Measurements from ENCODE around the gene CRYBB1. TPM values are rescaled to one million over a fixed set of nuclear protein-coding genes. Genes with fewer than 3 reads are reported as not detected.
A peak's percentile ranks its signal among the peaks of the same experiment; 100 is the strongest.

CRYBB1 gene
- total and polyA plus RNA-seq, 2 of the 13 experiments (the other 11 are each of a cell fraction or from before 2014, with no cell fraction given) = not detected

GRCh38 chr22:26609287-26609686, 8.5 kb downstream of the CRYBB1 start (continued):
- no peak for TF ChIP-seq DRAP1 (CRISPR knock-in tag; IDR thresholded peaks at IDR 0.05)
- TF ChIP-seq, protein P1, sequence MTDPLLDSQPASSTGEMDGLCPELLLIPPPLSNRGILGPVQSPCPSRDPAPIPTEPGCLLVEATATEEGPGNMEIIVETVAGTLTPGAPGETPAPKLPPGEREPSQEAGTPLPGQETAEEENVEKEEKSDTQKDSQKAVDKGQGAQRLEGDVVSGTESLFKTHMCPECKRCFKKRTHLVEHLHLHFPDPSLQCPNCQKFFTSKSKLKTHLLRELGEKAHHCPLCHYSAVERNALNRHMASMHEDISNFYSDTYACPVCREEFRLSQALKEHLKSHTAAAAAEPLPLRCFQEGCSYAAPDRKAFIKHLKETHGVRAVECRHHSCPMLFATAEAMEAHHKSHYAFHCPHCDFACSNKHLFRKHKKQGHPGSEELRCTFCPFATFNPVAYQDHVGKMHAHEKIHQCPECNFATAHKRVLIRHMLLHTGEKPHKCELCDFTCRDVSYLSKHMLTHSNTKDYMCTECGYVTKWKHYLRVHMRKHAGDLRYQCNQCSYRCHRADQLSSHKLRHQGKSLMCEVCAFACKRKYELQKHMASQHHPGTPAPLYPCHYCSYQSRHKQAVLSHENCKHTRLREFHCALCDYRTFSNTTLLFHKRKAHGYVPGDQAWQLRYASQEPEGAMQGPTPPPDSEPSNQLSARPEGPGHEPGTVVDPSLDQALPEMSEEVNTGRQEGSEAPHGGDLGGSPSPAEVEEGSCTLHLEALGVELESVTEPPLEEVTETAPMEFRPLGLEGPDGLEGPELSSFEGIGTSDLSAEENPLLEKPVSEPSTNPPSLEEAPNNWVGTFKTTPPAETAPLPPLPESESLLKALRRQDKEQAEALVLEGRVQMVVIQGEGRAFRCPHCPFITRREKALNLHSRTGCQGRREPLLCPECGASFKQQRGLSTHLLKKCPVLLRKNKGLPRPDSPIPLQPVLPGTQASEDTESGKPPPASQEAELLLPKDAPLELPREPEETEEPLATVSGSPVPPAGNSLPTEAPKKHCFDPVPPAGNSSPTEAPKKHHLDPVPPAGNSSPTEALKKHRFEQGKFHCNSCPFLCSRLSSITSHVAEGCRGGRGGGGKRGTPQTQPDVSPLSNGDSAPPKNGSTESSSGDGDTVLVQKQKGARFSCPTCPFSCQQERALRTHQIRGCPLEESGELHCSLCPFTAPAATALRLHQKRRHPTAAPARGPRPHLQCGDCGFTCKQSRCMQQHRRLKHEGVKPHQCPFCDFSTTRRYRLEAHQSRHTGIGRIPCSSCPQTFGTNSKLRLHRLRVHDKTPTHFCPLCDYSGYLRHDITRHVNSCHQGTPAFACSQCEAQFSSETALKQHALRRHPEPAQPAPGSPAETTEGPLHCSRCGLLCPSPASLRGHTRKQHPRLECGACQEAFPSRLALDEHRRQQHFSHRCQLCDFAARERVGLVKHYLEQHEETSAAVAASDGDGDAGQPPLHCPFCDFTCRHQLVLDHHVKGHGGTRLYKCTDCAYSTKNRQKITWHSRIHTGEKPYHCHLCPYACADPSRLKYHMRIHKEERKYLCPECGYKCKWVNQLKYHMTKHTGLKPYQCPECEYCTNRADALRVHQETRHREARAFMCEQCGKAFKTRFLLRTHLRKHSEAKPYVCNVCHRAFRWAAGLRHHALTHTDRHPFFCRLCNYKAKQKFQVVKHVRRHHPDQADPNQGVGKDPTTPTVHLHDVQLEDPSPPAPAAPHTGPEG (CRISPR knock-in tag; IDR thresholded peaks at IDR 0.05) = no peak

DNA sequence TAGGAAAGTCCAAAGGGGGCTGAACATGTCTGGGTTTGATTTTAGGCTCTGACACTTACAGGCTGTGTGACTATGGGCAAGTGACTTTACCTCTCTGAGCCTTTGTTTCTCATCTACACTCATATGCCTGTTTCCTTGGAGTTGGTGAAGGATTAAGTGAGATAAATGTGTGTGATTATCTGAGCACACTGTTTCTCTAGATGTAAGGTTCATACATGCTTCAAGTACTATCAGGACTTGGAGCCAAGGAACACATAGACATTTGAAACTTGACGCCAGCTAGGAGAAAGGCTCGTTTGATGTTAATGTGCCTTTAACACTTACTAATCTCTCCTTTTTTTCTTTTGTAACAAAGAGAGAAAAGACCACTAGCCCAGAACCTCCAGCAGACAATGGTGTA, 9.7 kb downstream of the CRYBB1 start:
- Histone ChIP-seq H2AFZ (ENCODE audit: low read length) (no peak overlapping the region), H3K9ac (ENCODE audit: insufficient read depth, low read depth, low read length) (no peak overlapping the region), H3K36me3 (replicated peaks in 1 of 2; ENCODE audit: control insufficient read depth in 1 of 2, insufficient read depth in 2 of 2, low read length in 2 of 2) (no peaks in the 10 kb centered on the region), H3K79me2 (ENCODE audit: insufficient read depth, low read length) (no peaks in the 10 kb centered on the region), H4K20me1 (ENCODE audit: insufficient read depth, low read length) (no peaks in the 10 kb centered on the region), H3K27ac (ENCODE audit: extremely low read length, insufficient read depth, low read length) (no peak overlapping the region), H3K27me3 (ENCODE audit: control insufficient read depth in 1 of 2, insufficient read depth in 2 of 2, low read length in 2 of 2) (peaks cover 0 to 5% of the 10 kb centered on the region in 2 experiments; a peak in 1 of 5 replicates), H3K4me3 (replicated peaks in 1 of 3; ENCODE audit: insufficient read depth in 1 of 3, low read depth in 2 of 3, low read length in 3 of 3) (no peak overlapping the region), H3K4me2 (ENCODE audit: low read depth, low read length) (no peak overlapping the region), H3K4me1 (ENCODE audit: insufficient read depth, low read length) (no peaks in the 10 kb centered on the region), H3K9me3 (ENCODE audit: low read length) (no peaks in the 10 kb centered on the region)
- DNase-seq (ENCODE audit: low spot score) = no peak
- TF ChIP-seq ZNF768 (CRISPR knock-in tag; IDR thresholded peaks at IDR 0.05) (peak; percentile 49; the same call in 1 of the 2 replicates), FOXK1 (CRISPR knock-in tag; IDR thresholded peaks at IDR 0.05; ENCODE audit: borderline replicate concordance, low read depth) (no peak), CBFB (CRISPR knock-in tag; IDR thresholded peaks at IDR 0.05) (no peak), ZBTB46 (CRISPR knock-in tag; IDR thresholded peaks at IDR 0.05; ENCODE audit: borderline replicate concordance) (no peak), MXD3 (CRISPR knock-in tag; IDR thresholded peaks at IDR 0.05) (no peak)
- POLR2A ChIA-PET = no interaction called here
- no TSS peak for BruUV-seq (replicated peaks)
- no peak for FAIRE-seq
- intact Hi-C loops (cut with micrococcal nuclease; ENCODE audit: unreplicated experiment) = no loop called here
- in situ Hi-C loops (cut with HindIII; ENCODE audit: extremely low pct_ligation_motif_present, low pct_unique_long_range_greater_than_20kb) = no loop called here
- CTCF ChIA-PET (ENCODE audit: low intra/inter-chr PET ratio, low total read pairs) = no interaction called here
- no peak for ATAC-seq
- WGBS (ENCODE audit: low lambda C conversion rate) = 31% methylated on average over 2 of the region's 2 CpGs
